ENCODE results near the gene STX1A. TPM values are rescaled to one million over a fixed set of nuclear protein-coding genes. Genes with fewer than 3 reads are reported as not detected.
"Not testable (repeated sequence)": the region's sequence is repeated elsewhere in the genome, so short reads cannot be mapped to it uniquely, and the experiment has no call there.

Gene STX1A
- total and polyA plus RNA-seq, 2 of the 4 experiments (the other 2 are of a cell fraction), result 9.3 to 22.0 TPM

- no peak for TF ChIP-seq USF2 (IDR thresholded peaks at IDR 0.05; ENCODE audit: low read depth, low read length)
- TF ChIP-seq RAD21 (IDR thresholded peaks at IDR 0.05; ENCODE audit: low read length), result peak; percentile 66
These were observed 51.9 kb downstream of the STX1A start, which contains the start of gene VPS37D (continued) for GRCh38 chr7:73667344-73668102.

- Histone ChIP-seq H4K8ac (ENCODE audit: low read depth in 2 of 2, low read length in 2 of 2) (no peak overlapping the region), H3K4me1 (ENCODE audit: control insufficient read depth, insufficient read depth, low read length) (no peaks in the 10 kb centered on the region), H2BK20ac (ENCODE audit: low read depth, low read length) (no peak overlapping the region), H3K9me3 (ENCODE audit: control insufficient read depth, insufficient read depth, low read length) (peaks cover 5% of the 10 kb centered on the region), H3K36me3 (ENCODE audit: control insufficient read depth, insufficient read depth, low read length) (no peaks in the 10 kb centered on the region), H3K4ac (ENCODE audit: low read depth, low read length) (no peak overlapping the region), H4K20me1 (ENCODE audit: insufficient read depth, low read length) (no peaks in the 10 kb centered on the region), H3K9me1 (ENCODE audit: insufficient read depth, low read length) (no peaks in the 10 kb centered on the region), H2BK15ac (ENCODE audit: low read depth, low read length) (no peak overlapping the region), H4K5ac (ENCODE audit: low read depth, low read length) (no peak overlapping the region), H2AK5ac (ENCODE audit: low read depth, low read length) (no peak overlapping the region), H3K23ac (ENCODE audit: low read depth, low read length) (no peak overlapping the region), H3K18ac (ENCODE audit: low read depth, low read length) (no peak overlapping the region), H4K91ac (ENCODE audit: insufficient read depth, low read depth, low read length) (no peak overlapping the region), H3K56ac (ENCODE audit: extremely low read depth, insufficient read depth, low read length) (no peak overlapping the region), H2BK120ac (ENCODE audit: low read depth, low read length) (no peak overlapping the region), H2AFZ (replicated peaks; ENCODE audit: low read length, poor library complexity) (no peak overlapping the region), H3K4me2 (ENCODE audit: low read depth, low read length) (no peak overlapping the region), H3K79me1 (ENCODE audit: low read depth in 1 of 2, low read length in 2 of 2) (no peaks in the 10 kb centered on the region), H3K27ac (ENCODE audit: insufficient read depth, low read length) (no peak overlapping the region), H3K27me3 (ENCODE audit: control insufficient read depth, insufficient read depth, low read length) (peaks cover 3% of the 10 kb centered on the region), H2BK5ac (ENCODE audit: low read depth, low read length, poor library complexity, severe bottlenecking) (no peak overlapping the region), H2AK9ac (replicated peaks; ENCODE audit: low read depth, low read length, poor library complexity) (no peak overlapping the region), H3K4me3 (ENCODE audit: insufficient read depth, low read depth, low read length) (no peak overlapping the region), H3K9ac (ENCODE audit: low read depth, low read length) (no peak overlapping the region), H3K14ac (replicated peaks; ENCODE audit: low read depth, low read length) (no peak overlapping the region)
- TF ChIP-seq RFX5 (IDR thresholded peaks at IDR 0.05; ENCODE audit: low read depth, low read length) (no peak), RAD21 (IDR thresholded peaks at IDR 0.05; ENCODE audit: low read length) (no peak), ELK1 (IDR thresholded peaks at IDR 0.05; ENCODE audit: borderline replicate concordance, low read depth, low read length) (no peak)
- no TSS peak for BruUV-seq (replicated peaks)
- in situ Hi-C loops (cut with MboI; ENCODE audit: low sequenced_read_pairs) (no loop called here), dilution Hi-C loops (cut with HindIII; ENCODE audit: low sequenced_read_pairs, unreplicated experiment) (no loop called here), intact Hi-C loops (cut with micrococcal nuclease) (no loop called here)
- ATAC-seq (ENCODE audit: low read depth) (no peak), DNase-seq (no peak)
- ChIA-PET CTCF (no interaction called here), POLR2A (ENCODE audit: unreplicated experiment) (no interaction called here)
These were observed 56.4 kb downstream of the STX1A start for GRCh38 chr7:73663033-73663432.

- H2BK20ac ChIP-seq (ENCODE audit: low read depth, low read length); H3K27me3 ChIP-seq (ENCODE audit: control insufficient read depth, insufficient read depth, low read length); H3K14ac ChIP-seq (replicated peaks; ENCODE audit: low read depth, low read length); H3K9me1 ChIP-seq (ENCODE audit: insufficient read depth, low read length); H3K4me2 ChIP-seq (ENCODE audit: low read depth, low read length); H3K27ac ChIP-seq (ENCODE audit: insufficient read depth, low read length); H3K4me3 ChIP-seq (ENCODE audit: insufficient read depth, low read depth, low read length); H2AFZ ChIP-seq (replicated peaks; ENCODE audit: low read length, poor library complexity); H3K36me3 ChIP-seq (ENCODE audit: control insufficient read depth, insufficient read depth, low read length); CTCF ChIA-PET; H3K4me1 ChIP-seq (ENCODE audit: control insufficient read depth, insufficient read depth, low read length); H4K20me1 ChIP-seq (ENCODE audit: insufficient read depth, low read length); H3K23ac ChIP-seq (ENCODE audit: low read depth, low read length); POLR2A ChIA-PET (ENCODE audit: unreplicated experiment); ATAC-seq (ENCODE audit: low read depth); H4K5ac ChIP-seq (ENCODE audit: low read depth, low read length); H3K9ac ChIP-seq (ENCODE audit: low read depth, low read length); dilution Hi-C loops (cut with HindIII; ENCODE audit: low sequenced_read_pairs, unreplicated experiment); H3K18ac ChIP-seq (ENCODE audit: low read depth, low read length); H2BK5ac ChIP-seq (ENCODE audit: low read depth, low read length, poor library complexity, severe bottlenecking); BruUV-seq (replicated peaks); DNase-seq; H2AK9ac ChIP-seq (replicated peaks; ENCODE audit: low read depth, low read length, poor library complexity); intact Hi-C loops (cut with micrococcal nuclease); H2BK120ac ChIP-seq (ENCODE audit: low read depth, low read length); H4K91ac ChIP-seq (ENCODE audit: insufficient read depth, low read depth, low read length); H4K8ac ChIP-seq (ENCODE audit: low read depth in 2 of 2, low read length in 2 of 2); H3K79me1 ChIP-seq (ENCODE audit: low read depth in 1 of 2, low read length in 2 of 2); H3K4ac ChIP-seq (ENCODE audit: low read depth, low read length); H3K9me3 ChIP-seq (ENCODE audit: control insufficient read depth, insufficient read depth, low read length); H3K56ac ChIP-seq (ENCODE audit: extremely low read depth, insufficient read depth, low read length); H2BK15ac ChIP-seq (ENCODE audit: low read depth, low read length); H2AK5ac ChIP-seq (ENCODE audit: low read depth, low read length); in situ Hi-C loops (cut with MboI; ENCODE audit: low sequenced_read_pairs): not testable (repeated sequence)
- 100% methylated on average over 1 of the region's 4 CpGs; no CpG with 5 or more reads in 1 of the 2 experiments for WGBS, 2 experiments (ENCODE audit: extremely low coverage in 2 of 2, insufficient read length in 1 of 2)
These were observed 58.9 kb downstream of the STX1A start for GRCh38 chr7:73660594-73660993.
